ENCODE results near the gene STK10.

The STK10 gene

GRCh38 chr5:172141949-172142319 is 46.1 kb downstream of the STK10 start:
- no peak for DNase-seq

GRCh38 chr5:172140866-172141265 is 47.2 kb downstream of the STK10 start:
- no peak for DNase-seq

GRCh38 chr5:172140120-172140519 is 47.9 kb downstream of the STK10 start:
- no peak for DNase-seq

GRCh38 chr5:172137046-172137445 is 51.0 kb downstream of the STK10 start:
- DNase-seq = no peak

- no peak for DNase-seq
Observed at GRCh38 chr5:172133359-172134029, 54.5 kb downstream of the STK10 start.

GRCh38 chr5:172131690-172132089 is 56.3 kb downstream of the STK10 start:
- no peak for DNase-seq

GRCh38 chr5:172129256-172129910 is 58.6 kb downstream of the STK10 start:
- DNase-seq = no peak

GRCh38 chr5:172127581-172127980 is 60.4 kb downstream of the STK10 start:
- no peak for DNase-seq

GRCh38 chr5:172123269-172123692 is 64.7 kb downstream of the STK10 start:
- DNase-seq = peak; percentile 49

- DNase-seq = no peak
Observed at GRCh38 chr5:172119921-172120688, 67.9 kb downstream of the STK10 start.

GRCh38 chr5:172118891-172119290 is 69.1 kb downstream of the STK10 start:
- DNase-seq = no peak

- DNase-seq = no peak
Observed at GRCh38 chr5:172117977-172118701, 69.9 kb downstream of the STK10 start.

- DNase-seq = no peak
Observed at GRCh38 chr5:172115541-172115982, 72.5 kb downstream of the STK10 start.

- DNase-seq = no peak
Observed at GRCh38 chr5:172114875-172115422, 73.1 kb downstream of the STK10 start.

- DNase-seq = no peak
Observed at GRCh38 chr5:172113036-172113435, 75.0 kb downstream of the STK10 start.

- DNase-seq = no peak
Observed at GRCh38 chr5:172111852-172112225, 76.2 kb downstream of the STK10 start.

- DNase-seq = no peak
Observed at GRCh38 chr5:172110921-172111851, 76.8 kb downstream of the STK10 start.

GRCh38 chr5:172110260-172110815 is 77.7 kb downstream of the STK10 start:
- no peak for DNase-seq

- no peak for DNase-seq
Observed at GRCh38 chr5:172109749-172110148, 78.3 kb downstream of the STK10 start.

GRCh38 chr5:172107571-172107970 is 80.5 kb downstream of the STK10 start:
- DNase-seq = no peak

Data from NCI-H1105 treated with DMSO at 0.1 percent for 48 hours (cell line).